Transverse colon (tissue), 4 donors: Measurements from ENCODE around the gene ACSS3. TPM values are rescaled to one million over a fixed set of nuclear protein-coding genes. Genes with fewer than 3 reads are reported as not detected.
A peak's percentile ranks its signal among the peaks of the same experiment; 100 is the strongest.

ENCODE experiments used
- DNase-seq: peaks from one replicate; pipeline ENCODE4 v3.0.0-alpha.2; 2019
- H3K27ac ChIP-seq, 4 donors: fragments of 200-600 bp; sonication (generic); 2 replicates each; pipeline ENCODE4 v1.5.1; 2016 to 2018; ENCODE audit warnings: inconsistent platforms in 4 of 4
- H3K27me3 ChIP-seq: fragments of 200-600 bp; sonication (generic); 2 replicates; pipeline ENCODE4 v1.5.1; 2017; ENCODE audit warnings: inconsistent platforms
- H3K36me3 ChIP-seq, 4 donors: fragments of 200-600 bp; sonication (generic); 2 replicates each; pipeline ENCODE4 v1.5.1; 2017 to 2019; ENCODE audit warnings: inconsistent platforms in 4 of 4
- H3K4me1 ChIP-seq, 4 donors: fragments of 200-600 bp; sonication (generic); 2 replicates each; pipeline ENCODE4 v1.5.1; 2017 to 2020; ENCODE audit warnings: inconsistent platforms in 4 of 4
- H3K4me3 ChIP-seq, 4 donors: fragments of 200-600 bp; sonication (generic); 1 replicate in 1 of 4; 2 replicates in 3 of 4; pipeline versions ENCODE4 v1.5.1 to v1.6.1; 2017 to 2019; ENCODE audit warnings: inconsistent platforms in 4 of 4
- H3K9me3 ChIP-seq, 2 donors: fragments of 200-600 bp; sonication (generic); 2 replicates each; pipeline ENCODE4 v1.5.1; 2017 to 2019; ENCODE audit warnings: inconsistent platforms in 2 of 2
- CTCF ChIP-seq, 5 experiments: fragments of 200-600 bp in 3 of 5; fragments of 450-650 bp in 2 of 5; sonication (generic) in 3 of 5; IDR thresholded peaks; 1 replicate in 2 of 5; 2 replicates in 3 of 5; pipeline ENCODE4 v1.5.1; 2016 to 2017; ENCODE audit warnings: antibody characterized with exemption in 5 of 5, inconsistent platforms in 3 of 5, mild to moderate bottlenecking in 2 of 5, moderate library complexity in 1 of 5
- EP300 ChIP-seq: sonication (generic); formaldehyde crosslinking; IDR thresholded peaks from one replicate; pipeline ENCODE4 v1.6.1; 2017; ENCODE audit warnings: antibody characterized with exemption, low read depth
- POLR2A ChIP-seq: fragments of 450-650 bp; IDR thresholded peaks from one replicate; pipeline ENCODE4 v1.6.1; 2016; ENCODE audit warnings: antibody characterized with exemption, mild to moderate bottlenecking, moderate library complexity
- POLR2AphosphoS5 ChIP-seq, 3 donors: sonication (generic); formaldehyde crosslinking; IDR thresholded peaks; one replicate each; pipeline ENCODE4 v1.6.1; 2016; ENCODE audit warnings: antibody characterized with exemption in 3 of 3
- WGBS, 2 donors: methylation state at CpG; one replicate each; pipeline ENCODE4 v1.1.5; 2018; ENCODE audit warnings: low coverage in 1 of 2; 5-methylcytosine and 5-hydroxymethylcytosine counted together
- in situ Hi-C, 4 donors: fragments of 200-750 bp; cut with MboI; loops; one replicate each; pipeline versions ENCODE4 v1.15.0 to v1.15.1; 2017; ENCODE audit warnings: low sequenced_read_pairs in 3 of 4, low pct_ligation_motif_present in 1 of 4, low pct_unique_long_range_greater_than_20kb in 1 of 4
- intact Hi-C: fragments of 100-400 bp; cut with DNase I; formaldehyde crosslinking; loops from one replicate; pipeline ENCODE4 v1.15.1; 2023; ENCODE audit warnings: low total_unique reads
- total RNA-seq, 4 donors: library from RNA; depleted of rRNA; stranded (reverse); fragments of >200 nt; gene quantifications; one replicate each; pipeline ENCODE4 v1.1.0, GENCODE V29; 2016

The ACSS3 gene
- total RNA-seq, 4 donors from 2014 or later: 4.1 to 10.3 (median 8.0) TPM

GRCh38 chr12:81206429-81206828, 128.6 kb downstream of the ACSS3 start:
- H3K4me3 ChIP-seq: no peak overlapping the region
- no peaks in the 10 kb centered on the region for H3K36me3 ChIP-seq
- intact Hi-C loops: no loop called here
- no peaks in the 10 kb centered on the region for H3K27me3 ChIP-seq
- no peak for DNase-seq
- TF ChIP-seq POLR2AphosphoS5 (IDR thresholded peaks at IDR 0.05) (no peak), EP300 (no peak), POLR2A (no peak), CTCF (IDR thresholded peaks at IDR 0.05) (no peak)
- H3K9me3 ChIP-seq: no peaks in the 10 kb centered on the region
- in situ Hi-C loops: no loop called here
- H3K27ac ChIP-seq: no peak overlapping the region
- WGBS, 2 donors: 70 to 71% methylated on average over 2 of the region's 2 CpGs
- peaks cover 15 to 43% (median 20%) of the 10 kb centered on the region in 4 donors for H3K4me1 ChIP-seq

GRCh38 chr12:81207173-81207572, 129.3 kb downstream of the ACSS3 start:
- TF ChIP-seq POLR2AphosphoS5 (IDR thresholded peaks at IDR 0.05) (no peak), CTCF (IDR thresholded peaks at IDR 0.05) (no peak), POLR2A (no peak), EP300 (no peak)
- DNase-seq: no peak
- Histone ChIP-seq H3K27me3 (no peaks in the 10 kb centered on the region), H3K4me3 (no peak overlapping the region), H3K36me3 (no peaks in the 10 kb centered on the region), H3K9me3 (no peaks in the 10 kb centered on the region), H3K27ac (no peak overlapping the region), H3K4me1 (peaks cover 15 to 43% (median 20%) of the 10 kb centered on the region in 4 donors)
- intact Hi-C loops (no loop called here), in situ Hi-C loops (no loop called here)
- WGBS, 2 donors: 100% methylated on average over 1 of the region's 1 CpG; no CpG with 5 or more reads in 1 of the 2 donors

- WGBS, 2 donors: 56 to 88% methylated on average over 4 of the region's 4 CpGs
- no peak for DNase-seq
- TF ChIP-seq CTCF (IDR thresholded peaks at IDR 0.05): no peak
- no peak for TF ChIP-seq EP300
- no peak for TF ChIP-seq POLR2A
- TF ChIP-seq POLR2AphosphoS5 (IDR thresholded peaks at IDR 0.05): no peak
- Histone ChIP-seq H3K27ac (no peak overlapping the region), H3K4me3 (no peak overlapping the region), H3K9me3 (no peaks in the 10 kb centered on the region), H3K36me3 (no peaks in the 10 kb centered on the region), H3K4me1 (peaks cover 15 to 43% (median 20%) of the 10 kb centered on the region in 4 donors), H3K27me3 (no peaks in the 10 kb centered on the region)
- intact Hi-C loops: no loop called here
- in situ Hi-C loops: no loop called here
Measured at GRCh38 chr12:81207664-81208063, 129.8 kb downstream of the ACSS3 start.

GRCh38 chr12:81208187-81208911, 130.5 kb downstream of the ACSS3 start:
- WGBS, 2 donors: 55 to 56% methylated on average over 8 to 9 of the region's 9 CpGs
- Histone ChIP-seq H3K36me3 (no peaks in the 10 kb centered on the region), H3K9me3 (no peaks in the 10 kb centered on the region), H3K4me3 (no peak overlapping the region), H3K4me1 (peaks cover 15 to 43% (median 20%) of the 10 kb centered on the region in 4 donors), H3K27ac (no peak overlapping the region), H3K27me3 (no peaks in the 10 kb centered on the region)
- TF ChIP-seq CTCF (IDR thresholded peaks at IDR 0.05) (no peak), POLR2A (no peak), POLR2AphosphoS5 (IDR thresholded peaks at IDR 0.05) (no peak), EP300 (no peak)
- intact Hi-C loops: no loop called here
- in situ Hi-C loops: no loop called here
- DNase-seq: peak; percentile 39
